Amniotic epithelial cell (primary cell): ENCODE data around the gene LIG3.
"Not testable (repeated sequence)": the region's sequence is repeated elsewhere in the genome, so short reads cannot be mapped to it uniquely, and the experiment has no call there.

Source experiments
- DNase-seq: peaks from one replicate; pipeline ENCODE4 v3.0.0-alpha.2; 2010; ENCODE audit warnings: low read depth

Gene LIG3

GRCh38 chr17:34999456-34999855 is 19.1 kb downstream of the LIG3 start:
- no peak for DNase-seq

GRCh38 chr17:35000965-35001364 is 20.7 kb downstream of the LIG3 start:
- DNase-seq, result not testable (repeated sequence)

GRCh38 chr17:35001549-35001948 is 21.2 kb downstream of the LIG3 start:
- peak; percentile 27 for DNase-seq

- peak; percentile 60 for DNase-seq
These were observed 22.7 kb downstream of the LIG3 start for GRCh38 chr17:35002876-35003551.

GRCh38 chr17:35003778-35004177 is 23.5 kb downstream of the LIG3 start:
- no peak for DNase-seq

- no peak for DNase-seq
These were observed 26.0 kb downstream of the LIG3 start for GRCh38 chr17:35006345-35006744.

GRCh38 chr17:35006961-35007360 is 26.6 kb downstream of the LIG3 start:
- DNase-seq, result no peak

- no peak for DNase-seq
These were observed 29.8 kb downstream of the LIG3 start for GRCh38 chr17:35010093-35010492.

- DNase-seq, result no peak
These were observed 31.4 kb downstream of the LIG3 start for GRCh38 chr17:35011671-35012216.

- DNase-seq, result no peak
These were observed 36.1 kb downstream of the LIG3 start for GRCh38 chr17:35016369-35016768.

- DNase-seq, result no peak
These were observed 36.7 kb downstream of the LIG3 start for GRCh38 chr17:35017021-35017420.

GRCh38 chr17:35018814-35019213 is 38.5 kb downstream of the LIG3 start:
- DNase-seq, result no peak

GRCh38 chr17:35019386-35020179 is 39.3 kb downstream of the LIG3 start:
- no peak for DNase-seq

- DNase-seq, result no peak
These were observed 41.4 kb downstream of the LIG3 start for GRCh38 chr17:35021520-35022380.

GRCh38 chr17:35022536-35023063 is 42.3 kb downstream of the LIG3 start:
- peak; percentile 99 for DNase-seq

GRCh38 chr17:35023538-35023937 is 43.2 kb downstream of the LIG3 start:
- peak; percentile 77 for DNase-seq

GRCh38 chr17:35025541-35025940 is 45.2 kb downstream of the LIG3 start:
- DNase-seq, result no peak

- not testable (repeated sequence) for DNase-seq
These were observed 47.8 kb downstream of the LIG3 start for GRCh38 chr17:35028097-35028496.

GRCh38 chr17:35028531-35029262 is 48.4 kb downstream of the LIG3 start:
- DNase-seq, result peak; percentile 18

- DNase-seq, result no peak
These were observed 50.5 kb downstream of the LIG3 start for GRCh38 chr17:35030780-35031179.

GRCh38 chr17:35038453-35038852 is 58.1 kb downstream of the LIG3 start:
- DNase-seq, result no peak
